SU-DHL-6 (cell line): ENCODE results near the gene HCST.
A peak's percentile ranks its signal among the peaks of the same experiment; 100 is the strongest.

Source experiments
- H2AFZ ChIP-seq: fragments of 200-600 bp; sonication (generic); 2 replicates; pipeline ENCODE4 v1.6.1; 2014; ENCODE audit warnings: low read depth, mild to moderate bottlenecking, moderate library complexity, mixed read lengths, antibody characterized with exemption, low read length; ENCODE audit not compliant: severe bottlenecking
- H3F3A ChIP-seq: fragments of 200-600 bp; shearing (Covaris generic); 2 replicates; pipeline ENCODE4 v1.6.0; 2016; ENCODE audit warnings: antibody characterized with exemption, mild to moderate bottlenecking; ENCODE audit not compliant: insufficient read depth
- H3K27ac ChIP-seq: fragments of 200-600 bp; sonication (generic); 2 replicates; pipeline ENCODE4 v1.5.1; 2016; ENCODE audit warnings: low read depth, mild to moderate bottlenecking, low read length, moderate library complexity, mixed read lengths
- H3K27me3 ChIP-seq: fragments of 200-600 bp; sonication (generic), shearing (Covaris generic); 2 replicates; pipeline ENCODE4 v1.6.0; 2014; ENCODE audit warnings: mild to moderate bottlenecking, low read length
- H3K36me3 ChIP-seq: fragments of 200-600 bp; sonication (generic); 2 replicates; pipeline ENCODE4 v1.6.1; 2014; ENCODE audit warnings: mild to moderate bottlenecking, low read length, mixed read lengths
- H3K4me2 ChIP-seq: fragments of 300-600, 200-600 bp; shearing (Covaris generic), sonication (generic); 2 replicates; pipeline ENCODE4 v1.6.0; 2014; ENCODE audit warnings: low read length, low read depth, mild to moderate bottlenecking; ENCODE audit not compliant: poor library complexity, severe bottlenecking
- H3K4me3 ChIP-seq: fragments of 200-600 bp; sonication (generic); 2 replicates; pipeline ENCODE4 v1.5.1; 2014; ENCODE audit warnings: antibody characterized with exemption, low read length, mild to moderate bottlenecking, mixed read lengths; ENCODE audit not compliant: insufficient read depth, poor library complexity, severe bottlenecking
- H3K79me2 ChIP-seq: fragments of 200-600 bp; sonication (generic); 2 replicates; pipeline ENCODE4 v1.6.1; 2014; ENCODE audit warnings: mild to moderate bottlenecking, low read length, moderate library complexity; ENCODE audit not compliant: insufficient read depth
- H3K9ac ChIP-seq: fragments of 200-600 bp; sonication (generic); 2 replicates; pipeline ENCODE4 v1.7.0; 2014; ENCODE audit warnings: mild to moderate bottlenecking, low read length
- H3K9me2 ChIP-seq: fragments of 200-600 bp; sonication (generic); replicated peaks from 2 replicates; pipeline ENCODE4 v1.6.1; 2014; ENCODE audit warnings: low read length; ENCODE audit not compliant: insufficient read depth
- H3K9me3 ChIP-seq: fragments of 200-600 bp; sonication (generic); 2 replicates; pipeline ENCODE4 v1.6.1; 2014; ENCODE audit warnings: low read length, mixed read lengths; ENCODE audit not compliant: insufficient read depth
- H4K20me1 ChIP-seq: fragments of 200-600 bp; sonication (generic); 2 replicates; pipeline ENCODE4 v1.6.1; 2014; ENCODE audit warnings: low read depth, mild to moderate bottlenecking, antibody characterized with exemption, low read length, moderate library complexity, mixed read lengths
- EZH2phosphoT487 ChIP-seq: fragments of 200-600 bp; sonication (generic), shearing (Covaris generic); conservative IDR thresholded peaks from 2 replicates; pipeline ENCODE4 v1.6.1; 2018; ENCODE audit warnings: mild to moderate bottlenecking, antibody characterized with exemption, low read length, moderate library complexity, mixed read lengths
- TF ChIP-seq, protein P1 (sequence below): fragments of 200-600 bp; sonication (generic); IDR thresholded peaks from one replicate; pipeline ENCODE4 v1.5.1; 2017; ENCODE audit warnings: antibody characterized with exemption, mild to moderate bottlenecking, low read length, moderate library complexity; ENCODE audit not compliant: insufficient read depth, poor library complexity, severe bottlenecking

HCST gene

DNA sequence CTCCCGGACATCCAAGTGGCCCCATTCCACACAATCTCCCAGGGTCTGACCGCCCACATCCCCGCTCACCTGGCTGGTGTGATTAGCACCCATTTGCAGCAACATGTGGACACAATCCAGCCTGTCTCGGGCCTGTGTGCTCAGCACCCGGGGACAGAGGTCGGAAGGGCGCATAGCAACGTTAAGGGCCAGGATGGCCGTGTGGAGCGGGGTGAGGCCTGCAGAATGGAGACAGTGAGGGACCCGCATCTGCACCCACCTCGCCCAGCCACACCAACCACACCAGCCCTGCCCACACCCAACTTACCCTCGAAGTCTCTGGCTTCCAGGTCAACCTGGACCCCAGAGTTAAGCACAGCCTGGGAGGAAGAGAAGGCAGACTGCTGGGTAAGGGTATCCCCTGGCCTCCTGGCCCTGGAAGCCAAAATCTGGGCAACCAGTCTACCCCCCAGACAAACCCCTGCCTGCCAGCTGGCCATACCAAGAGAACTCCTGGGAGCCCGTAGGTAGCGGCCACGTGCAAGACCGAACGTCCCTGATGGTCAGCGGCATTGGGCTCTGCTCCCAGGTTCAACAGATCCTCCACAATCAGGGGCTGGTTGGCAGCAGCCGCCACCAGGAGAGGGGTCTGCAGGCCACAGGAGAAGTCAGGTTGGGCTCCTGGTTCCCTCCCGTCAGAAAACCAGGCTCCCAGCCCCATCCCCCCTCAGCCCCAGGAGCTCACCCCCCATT, 6.3 kb upstream of the HCST start:
- Histone ChIP-seq H3K27me3 (no peaks in the 10 kb centered on the region), H3F3A (peaks cover 17% of the 10 kb centered on the region), H2AFZ (no peak overlapping the region), H3K4me2 (no peak overlapping the region), H3K4me3 (no peak overlapping the region), H3K27ac (no peak overlapping the region), H3K9me3 (no peaks in the 10 kb centered on the region), H3K79me2 (peaks cover 19% of the 10 kb centered on the region), H3K36me3 (peaks cover 22% of the 10 kb centered on the region), H3K9me2 (no peaks in the 10 kb centered on the region), H4K20me1 (no peaks in the 10 kb centered on the region), H3K9ac (no peak overlapping the region)
- TF ChIP-seq EZH2phosphoT487: no peak
- TF ChIP-seq, protein P1, sequence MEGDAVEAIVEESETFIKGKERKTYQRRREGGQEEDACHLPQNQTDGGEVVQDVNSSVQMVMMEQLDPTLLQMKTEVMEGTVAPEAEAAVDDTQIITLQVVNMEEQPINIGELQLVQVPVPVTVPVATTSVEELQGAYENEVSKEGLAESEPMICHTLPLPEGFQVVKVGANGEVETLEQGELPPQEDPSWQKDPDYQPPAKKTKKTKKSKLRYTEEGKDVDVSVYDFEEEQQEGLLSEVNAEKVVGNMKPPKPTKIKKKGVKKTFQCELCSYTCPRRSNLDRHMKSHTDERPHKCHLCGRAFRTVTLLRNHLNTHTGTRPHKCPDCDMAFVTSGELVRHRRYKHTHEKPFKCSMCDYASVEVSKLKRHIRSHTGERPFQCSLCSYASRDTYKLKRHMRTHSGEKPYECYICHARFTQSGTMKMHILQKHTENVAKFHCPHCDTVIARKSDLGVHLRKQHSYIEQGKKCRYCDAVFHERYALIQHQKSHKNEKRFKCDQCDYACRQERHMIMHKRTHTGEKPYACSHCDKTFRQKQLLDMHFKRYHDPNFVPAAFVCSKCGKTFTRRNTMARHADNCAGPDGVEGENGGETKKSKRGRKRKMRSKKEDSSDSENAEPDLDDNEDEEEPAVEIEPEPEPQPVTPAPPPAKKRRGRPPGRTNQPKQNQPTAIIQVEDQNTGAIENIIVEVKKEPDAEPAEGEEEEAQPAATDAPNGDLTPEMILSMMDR: no peak

DNA sequence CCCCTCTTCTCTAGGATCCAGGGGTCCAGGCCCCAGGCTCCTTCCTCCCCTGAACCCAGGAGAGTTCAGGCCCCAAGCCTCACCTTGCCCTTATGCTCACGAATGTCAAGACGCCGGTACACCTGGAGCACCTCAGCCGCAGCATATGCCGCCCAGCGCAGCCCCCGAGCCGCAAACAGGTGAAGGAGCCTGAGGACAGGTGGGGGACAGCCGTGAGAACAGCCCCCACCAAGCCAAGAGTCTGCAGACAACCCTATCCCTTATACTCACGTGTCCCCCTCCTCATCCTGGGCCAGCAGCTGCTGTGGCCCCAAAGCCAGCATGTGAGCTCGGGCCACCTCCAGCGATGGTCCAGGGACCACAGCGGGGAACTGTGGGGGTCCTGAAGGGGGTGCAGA, 5.7 kb upstream of the HCST start:
- H3K4me3 ChIP-seq: no peak overlapping the region
- no peak overlapping the region for H2AFZ ChIP-seq
- H3K36me3 ChIP-seq: peaks cover 19% of the 10 kb centered on the region
- no peaks in the 10 kb centered on the region for H3K9me3 ChIP-seq
- no peaks in the 10 kb centered on the region for H4K20me1 ChIP-seq
- H3K9me2 ChIP-seq: no peaks in the 10 kb centered on the region
- TF ChIP-seq, protein P1: no peak
- no peak for TF ChIP-seq EZH2phosphoT487
- H3K27me3 ChIP-seq: no peaks in the 10 kb centered on the region
- peaks cover 19% of the 10 kb centered on the region for H3K79me2 ChIP-seq
- no peak overlapping the region for H3K9ac ChIP-seq
- no peak overlapping the region for H3K4me2 ChIP-seq
- no peak overlapping the region for H3K27ac ChIP-seq
- peaks cover 18% of the 10 kb centered on the region for H3F3A ChIP-seq

GRCh38 chr19:35897706-35898451, 4.5 kb upstream of the HCST start:
- Histone ChIP-seq H3K27me3 (no peaks in the 10 kb centered on the region), H2AFZ (no peak overlapping the region), H4K20me1 (no peaks in the 10 kb centered on the region), H3K79me2 (peaks cover 19% of the 10 kb centered on the region), H3K27ac (peak overlapping the region; percentile 98), H3K9me2 (no peaks in the 10 kb centered on the region), H3K4me3 (peak overlapping the region; percentile 100), H3K4me2 (peak overlapping the region; percentile 73), H3K36me3 (peaks cover 14% of the 10 kb centered on the region), H3K9me3 (no peaks in the 10 kb centered on the region), H3F3A (peaks cover 30% of the 10 kb centered on the region), H3K9ac (peak overlapping the region; percentile 99; the same call in 1 of the 2 replicates)
- TF ChIP-seq, protein P1: no peak
- TF ChIP-seq EZH2phosphoT487: no peak
